Measurements from ENCODE around the gene CALN1.

CALN1 gene

GRCh38 chr7:72275382-72276070, 136.6 kb downstream of the CALN1 start:
- Histone ChIP-seq H3K27ac (no peak overlapping the region), H3K4me2 (no peak overlapping the region), H4K20me1 (no peaks in the 10 kb centered on the region), H3K27me3 (no peaks in the 10 kb centered on the region), H3K4me1 (no peaks in the 10 kb centered on the region), H3K4me3 (no peak overlapping the region), H3K9ac (no peak overlapping the region), H3K36me3 (no peaks in the 10 kb centered on the region), H3K9me3 (replicated peaks in 1 of 11) (peaks cover 0 to 23% (median 14%) of the 10 kb centered on the region in 11 experiments; a peak in 12 of 22 replicates)
- TF ChIP-seq Cebpa-rat (IDR thresholded peaks at IDR 0.05), result no peak

GRCh38 chr7:72272479-72272878, 139.7 kb downstream of the CALN1 start:
- Histone ChIP-seq H3K27ac (no peak overlapping the region), H3K36me3 (no peaks in the 10 kb centered on the region), H3K4me3 (no peak overlapping the region)

GRCh38 chr7:72268796-72269195, 143.3 kb downstream of the CALN1 start:
- Histone ChIP-seq H3K4me1 (no peaks in the 10 kb centered on the region), H3K9me3 (replicated peaks in 1 of 11) (peaks cover 0 to 15% (median 8%) of the 10 kb centered on the region in 11 experiments; a peak in 8 of 22 replicates), H3K27me3 (no peaks in the 10 kb centered on the region), H3K27ac (no peak overlapping the region), H4K20me1 (no peaks in the 10 kb centered on the region), H3K4me2 (no peak overlapping the region), H3K9ac (no peak overlapping the region), H3K4me3 (no peak overlapping the region), H3K36me3 (no peaks in the 10 kb centered on the region)
- no peak for TF ChIP-seq Cebpa-rat (IDR thresholded peaks at IDR 0.05)

More at GRCh38 chr7:72272479-72272878, 139.7 kb downstream of the CALN1 start:
- Histone ChIP-seq H3K4me2 (no peak overlapping the region), H3K9ac (no peak overlapping the region), H3K9me3 (replicated peaks in 1 of 11) (peaks cover 0 to 31% (median 20%) of the 10 kb centered on the region in 11 experiments; a peak in 15 of 22 replicates), H3K4me1 (no peaks in the 10 kb centered on the region), H3K27me3 (no peaks in the 10 kb centered on the region), H4K20me1 (no peaks in the 10 kb centered on the region)
- TF ChIP-seq Cebpa-rat (IDR thresholded peaks at IDR 0.05), result no peak

- Histone ChIP-seq H4K20me1 (no peaks in the 10 kb centered on the region), H3K27me3 (no peaks in the 10 kb centered on the region), H3K4me3 (no peak overlapping the region), H3K4me1 (no peaks in the 10 kb centered on the region), H3K27ac (no peak overlapping the region), H3K4me2 (no peak overlapping the region), H3K9ac (no peak overlapping the region), H3K9me3 (replicated peaks in 1 of 11) (peaks cover 0 to 15% (median 8%) of the 10 kb centered on the region in 11 experiments; a peak in 8 of 22 replicates), H3K36me3 (no peaks in the 10 kb centered on the region)
- TF ChIP-seq Cebpa-rat (IDR thresholded peaks at IDR 0.05), result no peak
Measured at GRCh38 chr7:72268090-72268489, 144.0 kb downstream of the CALN1 start.

GRCh38 chr7:72267291-72267800, 144.8 kb downstream of the CALN1 start:
- Histone ChIP-seq H3K36me3 (no peaks in the 10 kb centered on the region), H3K27me3 (no peaks in the 10 kb centered on the region), H3K4me2 (no peak overlapping the region), H3K4me3 (no peak overlapping the region), H3K9ac (no peak overlapping the region), H3K4me1 (no peaks in the 10 kb centered on the region), H3K9me3 (replicated peaks in 1 of 11) (peaks cover 0 to 15% (median 8%) of the 10 kb centered on the region in 11 experiments; a peak in 8 of 22 replicates), H4K20me1 (no peaks in the 10 kb centered on the region), H3K27ac (no peak overlapping the region)
- no peak for TF ChIP-seq Cebpa-rat (IDR thresholded peaks at IDR 0.05)

GRCh38 chr7:72266771-72267170, 145.4 kb downstream of the CALN1 start:
- TF ChIP-seq Cebpa-rat (IDR thresholded peaks at IDR 0.05), result no peak
- no peak overlapping the region for H3K4me3 ChIP-seq
- peaks cover 0 to 15% (median 8%) of the 10 kb centered on the region in 11 experiments; a peak in 8 of 22 replicates for H3K9me3 ChIP-seq (replicated peaks in 1 of 11)
- H4K20me1 ChIP-seq, result no peaks in the 10 kb centered on the region
- no peak overlapping the region for H3K27ac ChIP-seq
- H3K36me3 ChIP-seq, result no peaks in the 10 kb centered on the region
- H3K27me3 ChIP-seq, result no peaks in the 10 kb centered on the region
- H3K9ac ChIP-seq, result no peak overlapping the region
- no peaks in the 10 kb centered on the region for H3K4me1 ChIP-seq
- H3K4me2 ChIP-seq, result no peak overlapping the region

GRCh38 chr7:72265071-72265904, 146.8 kb downstream of the CALN1 start:
- H3K27me3 ChIP-seq, result no peaks in the 10 kb centered on the region
- no peak for TF ChIP-seq Cebpa-rat (IDR thresholded peaks at IDR 0.05)
- H4K20me1 ChIP-seq, result no peaks in the 10 kb centered on the region
- no peak overlapping the region for H3K27ac ChIP-seq
- H3K4me3 ChIP-seq, result no peak overlapping the region
- H3K36me3 ChIP-seq, result no peaks in the 10 kb centered on the region
- no peak overlapping the region for H3K9ac ChIP-seq
- H3K4me2 ChIP-seq, result no peak overlapping the region
- H3K9me3 ChIP-seq (replicated peaks in 1 of 11), result peaks cover 0 to 10% (median 5%) of the 10 kb centered on the region in 11 experiments; a peak in 7 of 22 replicates
- no peaks in the 10 kb centered on the region for H3K4me1 ChIP-seq

GRCh38 chr7:72260406-72260805, 151.7 kb downstream of the CALN1 start:
- Histone ChIP-seq H3K27me3 (no peaks in the 10 kb centered on the region), H3K4me3 (no peak overlapping the region), H3K9me3 (replicated peaks in 1 of 11) (peaks cover 0 to 12% (median 7%) of the 10 kb centered on the region in 11 experiments; a peak in 8 of 22 replicates), H3K9ac (no peak overlapping the region), H3K4me2 (no peak overlapping the region), H3K4me1 (no peaks in the 10 kb centered on the region), H3K27ac (no peak overlapping the region), H4K20me1 (no peaks in the 10 kb centered on the region), H3K36me3 (no peaks in the 10 kb centered on the region)
- TF ChIP-seq Cebpa-rat (IDR thresholded peaks at IDR 0.05), result no peak

GRCh38 chr7:72258074-72258473, 154.1 kb downstream of the CALN1 start:
- Histone ChIP-seq H3K4me2 (no peak overlapping the region), H3K36me3 (no peaks in the 10 kb centered on the region), H3K27me3 (no peaks in the 10 kb centered on the region), H3K9ac (no peak overlapping the region), H4K20me1 (no peaks in the 10 kb centered on the region), H3K4me3 (no peak overlapping the region), H3K4me1 (no peaks in the 10 kb centered on the region), H3K27ac (no peak overlapping the region), H3K9me3 (replicated peaks in 1 of 11) (peaks cover 0 to 12% (median 7%) of the 10 kb centered on the region in 11 experiments; a peak in 8 of 22 replicates)
- no peak for TF ChIP-seq Cebpa-rat (IDR thresholded peaks at IDR 0.05)
